Measurements from ENCODE around the gene IRF4. TPM values are rescaled to one million over a fixed set of nuclear protein-coding genes. Genes with fewer than 3 reads are reported as not detected.

The IRF4 gene
- total and polyA plus RNA-seq, 7 donors, result 0.03 to 0.59 (median 0.27) TPM

- no peak overlapping the region for H3K27ac ChIP-seq
These were observed 41.2 kb upstream of the IRF4 start for GRCh38 chr6:350371-350770.

GRCh38 chr6:351011-351866, 40.3 kb upstream of the IRF4 start:
- peaks cover 0 to 21% of the 10 kb centered on the region in 2 donors for H3K36me3 ChIP-seq (ENCODE audit: insufficient read depth in 1 of 2, low read depth in 1 of 2)
- H3K4me1 ChIP-seq, result no peaks in the 10 kb centered on the region
- no peak for DNase-seq
- no peak for ATAC-seq
- no peaks in the 10 kb centered on the region for H3K27me3 ChIP-seq (ENCODE audit: insufficient read depth in 3 of 3, low read length in 2 of 3)
- intact Hi-C loops (cut with DNase I), result no loop called here
- no peak overlapping the region for H3K4me3 ChIP-seq
- no peak overlapping the region for H3K27ac ChIP-seq
- WGBS, 3 donors, result 87 to 88% (median 88%) methylated on average over 31 of the region's 31 CpGs
- no peaks in the 10 kb centered on the region for H3K9me3 ChIP-seq
- no peak for TF ChIP-seq CTCF (IDR thresholded peaks at IDR 0.05)

More at GRCh38 chr6:350371-350770, 41.2 kb upstream of the IRF4 start:
- DNase-seq, result no peak
- Histone ChIP-seq H3K36me3 (ENCODE audit: insufficient read depth in 1 of 2, low read depth in 1 of 2) (peaks cover 0 to 21% of the 10 kb centered on the region in 2 donors), H3K4me3 (no peak overlapping the region), H3K27me3 (ENCODE audit: insufficient read depth in 3 of 3, low read length in 2 of 3) (no peaks in the 10 kb centered on the region), H3K4me1 (no peaks in the 10 kb centered on the region), H3K9me3 (no peaks in the 10 kb centered on the region)
- 90 to 92% (median 92%) methylated on average over 9 of the region's 9 CpGs for WGBS, 3 donors
- intact Hi-C loops (cut with DNase I), result no loop called here
- ATAC-seq, result no peak
- TF ChIP-seq CTCF (IDR thresholded peaks at IDR 0.05), result no peak

GRCh38 chr6:351867-352289, 39.7 kb upstream of the IRF4 start:
- Histone ChIP-seq H3K9me3 (no peaks in the 10 kb centered on the region), H3K4me1 (no peaks in the 10 kb centered on the region), H3K36me3 (ENCODE audit: insufficient read depth in 1 of 2, low read depth in 1 of 2) (peaks cover 0 to 21% of the 10 kb centered on the region in 2 donors), H3K27me3 (ENCODE audit: insufficient read depth in 3 of 3, low read length in 2 of 3) (no peaks in the 10 kb centered on the region), H3K27ac (no peak overlapping the region), H3K4me3 (no peak overlapping the region)
- DNase-seq, result no peak
- no peak for TF ChIP-seq CTCF (IDR thresholded peaks at IDR 0.05)
- intact Hi-C loops (cut with DNase I), result no loop called here
- 75 to 81% (median 80%) methylated on average over 4 of the region's 4 CpGs for WGBS, 3 donors
- ATAC-seq, result no peak

- Histone ChIP-seq H3K27me3 (ENCODE audit: insufficient read depth in 3 of 3, low read length in 2 of 3) (no peaks in the 10 kb centered on the region), H3K36me3 (ENCODE audit: insufficient read depth in 1 of 2, low read depth in 1 of 2) (peaks cover 0 to 21% of the 10 kb centered on the region in 2 donors), H3K4me3 (no peak overlapping the region), H3K27ac (no peak overlapping the region), H3K9me3 (no peaks in the 10 kb centered on the region), H3K4me1 (no peaks in the 10 kb centered on the region)
- intact Hi-C loops (cut with DNase I), result no loop called here
- DNase-seq (no peak), ATAC-seq (no peak)
- no peak for TF ChIP-seq CTCF (IDR thresholded peaks at IDR 0.05)
- 81 to 90% (median 86%) methylated on average over 5 of the region's 5 CpGs for WGBS, 3 donors
These were observed 39.1 kb upstream of the IRF4 start for GRCh38 chr6:352474-352873.

All from psoas muscle (tissue), 8 donors.